Uterus (tissue), 2 donors: Measurements from ENCODE around the gene TBKBP1.
A peak's percentile ranks its signal among the peaks of the same experiment; 100 is the strongest.

Experiments
- POLR2A ChIP-seq, 2 donors: fragments of 450-650 bp; IDR thresholded peaks; one replicate each; pipeline ENCODE4 v1.6.1; 2016; ENCODE audit warnings: antibody characterized with exemption in 2 of 2, mild to moderate bottlenecking in 1 of 2, moderate library complexity in 1 of 2
- TF ChIP-seq, protein P1 (sequence below), 4 experiments: fragments of 200-600 bp in 2 of 4; fragments of 450-650 bp in 2 of 4; sonication (generic) in 2 of 4; IDR thresholded peaks; one replicate each; pipeline ENCODE4 v1.5.1; 2016 to 2019; ENCODE audit warnings: antibody characterized with exemption in 4 of 4, mild to moderate bottlenecking in 2 of 4, moderate library complexity in 1 of 4

DNA sequence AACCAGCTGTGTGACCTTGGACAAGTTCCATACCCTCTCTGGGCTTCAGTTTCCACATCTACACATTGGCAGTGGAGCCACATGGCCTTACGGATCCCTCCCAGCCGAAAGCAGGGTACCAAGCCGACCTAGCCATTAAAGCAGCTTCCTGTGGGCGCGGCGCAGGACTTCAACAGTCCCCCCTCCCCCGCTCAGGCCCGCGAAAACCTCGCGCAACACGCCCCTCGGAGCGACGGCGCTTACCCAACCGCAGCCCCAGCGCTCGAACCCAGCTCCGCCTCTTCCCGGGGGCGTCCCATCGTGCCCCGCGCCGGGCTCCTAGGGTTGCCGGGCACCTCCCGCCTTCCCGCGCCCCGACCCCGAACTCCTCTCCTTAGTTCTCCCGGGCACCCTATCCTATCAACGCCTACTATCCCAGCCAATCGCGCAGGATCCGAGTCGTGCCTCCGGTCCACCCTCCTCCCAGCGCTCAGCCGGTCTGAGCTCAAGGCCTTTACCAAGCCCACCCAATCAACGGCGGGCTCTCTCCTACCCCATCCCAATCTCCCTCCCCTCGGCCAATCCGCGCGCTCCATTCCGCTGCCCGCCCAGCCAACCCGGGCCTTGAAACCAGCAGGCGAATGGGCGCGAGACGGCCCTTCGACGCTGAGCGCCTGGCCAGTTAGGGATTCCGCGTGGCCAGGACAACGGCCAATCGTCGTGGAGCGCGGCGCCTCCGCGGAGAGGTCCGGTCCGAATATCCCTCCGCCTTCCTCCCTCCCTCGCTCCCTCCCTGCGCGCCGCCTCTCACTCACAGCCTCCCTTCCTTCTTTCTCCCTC lies 44.6 kb upstream of the TBKBP1 start, which contains the start of gene KPNB1:
- TF ChIP-seq, protein P1, sequence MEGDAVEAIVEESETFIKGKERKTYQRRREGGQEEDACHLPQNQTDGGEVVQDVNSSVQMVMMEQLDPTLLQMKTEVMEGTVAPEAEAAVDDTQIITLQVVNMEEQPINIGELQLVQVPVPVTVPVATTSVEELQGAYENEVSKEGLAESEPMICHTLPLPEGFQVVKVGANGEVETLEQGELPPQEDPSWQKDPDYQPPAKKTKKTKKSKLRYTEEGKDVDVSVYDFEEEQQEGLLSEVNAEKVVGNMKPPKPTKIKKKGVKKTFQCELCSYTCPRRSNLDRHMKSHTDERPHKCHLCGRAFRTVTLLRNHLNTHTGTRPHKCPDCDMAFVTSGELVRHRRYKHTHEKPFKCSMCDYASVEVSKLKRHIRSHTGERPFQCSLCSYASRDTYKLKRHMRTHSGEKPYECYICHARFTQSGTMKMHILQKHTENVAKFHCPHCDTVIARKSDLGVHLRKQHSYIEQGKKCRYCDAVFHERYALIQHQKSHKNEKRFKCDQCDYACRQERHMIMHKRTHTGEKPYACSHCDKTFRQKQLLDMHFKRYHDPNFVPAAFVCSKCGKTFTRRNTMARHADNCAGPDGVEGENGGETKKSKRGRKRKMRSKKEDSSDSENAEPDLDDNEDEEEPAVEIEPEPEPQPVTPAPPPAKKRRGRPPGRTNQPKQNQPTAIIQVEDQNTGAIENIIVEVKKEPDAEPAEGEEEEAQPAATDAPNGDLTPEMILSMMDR (IDR thresholded peaks at IDR 0.05), result peak in 1 of 4 experiments; percentile 30
- peak; percentile 51 to 60 for TF ChIP-seq POLR2A (IDR thresholded peaks at IDR 0.05)
